ENCODE data around the gene FGA. TPM values are rescaled to one million over a fixed set of nuclear protein-coding genes. Genes with fewer than 3 reads are reported as not detected.

The FGA gene
- total and polyA plus RNA-seq, 4 donors: 8,747 to 25,210 (median 14,399) TPM

- Histone ChIP-seq H3K4me3 (ENCODE audit: low read depth in 1 of 3, low read length in 3 of 3) (peak overlapping the region in 2 of 3 donors; percentile 39 to 94), H3K9me3 (ENCODE audit: control insufficient read depth in 4 of 4, low read length in 3 of 4) (no peaks in the 10 kb centered on the region), H3K27ac (ENCODE audit: low read depth in 1 of 2, low read length in 2 of 2) (peak overlapping the region; percentile 14 to 33), H3K27me3 (ENCODE audit: control insufficient read depth in 4 of 4, insufficient read depth in 4 of 4, low read length in 3 of 4) (no peaks in the 10 kb centered on the region), H3K36me3 (ENCODE audit: control insufficient read depth in 4 of 4, insufficient read depth in 3 of 4, low read depth in 1 of 4, low read length in 3 of 4) (peaks cover 2 to 35% (median 29%) of the 10 kb centered on the region in 4 donors), H3K4me1 (ENCODE audit: control insufficient read depth in 4 of 4, insufficient read depth in 4 of 4, low read length in 3 of 4) (peaks cover 0 to 14% (median 0%) of the 10 kb centered on the region in 4 donors), H3K9ac (ENCODE audit: low read depth in 1 of 2, low read length in 2 of 2) (peak overlapping the region in 1 of 2 donors; percentile 97)
- no peak for DNase-seq (ENCODE audit: low spot score)
- TF ChIP-seq FOXA2 (IDR thresholded peaks at IDR 0.05) (no peak), JUND (IDR thresholded peaks at IDR 0.05) (peak in 1 of 2 donors; percentile 41), RXRA (IDR thresholded peaks at IDR 0.05) (no peak), GABPA (IDR thresholded peaks at IDR 0.05 in 1 of 2, conservative IDR thresholded peaks at IDR 0.05 in 1 of 2) (no peak), YY1 (IDR thresholded peaks at IDR 0.05) (peak; percentile 56), ATF3 (IDR thresholded peaks at IDR 0.05) (no peak), EGR1 (IDR thresholded peaks at IDR 0.05; ENCODE audit: low read depth in 2 of 2) (peak in 1 of 2 donors; percentile 15), FOXA1 (IDR thresholded peaks at IDR 0.05) (no peak), NR2F2 (IDR thresholded peaks at IDR 0.05) (no peak), SP1 (IDR thresholded peaks at IDR 0.05) (peak; percentile 6), MAX (IDR thresholded peaks at IDR 0.05) (no peak), HNF4A (conservative IDR thresholded peaks at IDR 0.05) (no peak), REST (IDR thresholded peaks at IDR 0.05) (no peak), HNF4G (IDR thresholded peaks at IDR 0.05) (no peak), ZBTB33 (IDR thresholded peaks at IDR 0.05) (no peak), RAD21 (IDR thresholded peaks at IDR 0.05) (no peak), TAF1 (conservative IDR thresholded peaks at IDR 0.05) (no peak), CTCF (IDR thresholded peaks at IDR 0.05; ENCODE audit: low read depth, low read length, missing input control) (no peak)
- WGBS: 44% methylated on average over 10 of the region's 10 CpGs
Observed at GRCh38 chr4:154585369-154586018, 5.0 kb downstream of the FGA start.
